MCF 10A (cell line): ENCODE data around the gene NAT8. TPM values are rescaled to one million over a fixed set of nuclear protein-coding genes. Genes with fewer than 3 reads are reported as not detected.

Experiments
- BruUV-seq: library from RNA; stranded (reverse); fragments of 400-500 nt; replicated peaks from 2 replicates; lab custom pipeline; 2021; lab: Mats Ljungman, UMichigan
- CTCF ChIA-PET: fragments of 300-600 bp; sonication (Branson Sonifier 250); formaldehyde crosslinking; extraction: SDS; loops from one replicate; lab custom pipeline; 2021; ENCODE audit warnings: antibody characterized with exemption, inconsistent platforms; lab: Yijun Ruan, JAX
- POLR2A ChIA-PET: fragments of 300-600, 350-650 bp; sonication (Branson Sonifier 250); formaldehyde crosslinking; extraction: SDS; loops from one replicate; lab custom pipeline; 2020; ENCODE audit warnings: antibody characterized with exemption, inconsistent platforms; lab: Yijun Ruan, JAX
- DNase-seq: peaks from one replicate; pipeline ENCODE4 v3.0.0-alpha.2; 2018; ENCODE audit not compliant: unreplicated experiment
- H3K27ac Mint-ChIP-seq: one replicate; pipeline ENCODE4 v1.8.0; 2022; ENCODE audit warnings: mild to moderate bottlenecking, low read depth, mixed read lengths; ENCODE audit not compliant: unreplicated experiment
- H3K27me3 Mint-ChIP-seq: one replicate; pipeline ENCODE4 v1.8.0; 2022; ENCODE audit warnings: mixed read lengths; ENCODE audit not compliant: insufficient read depth, unreplicated experiment
- H3K36me3 Mint-ChIP-seq: one replicate; pipeline ENCODE4 v1.8.0; 2022; ENCODE audit warnings: mild to moderate bottlenecking, moderate library complexity, mixed read lengths; ENCODE audit not compliant: insufficient read depth, unreplicated experiment
- H3K4me1 Mint-ChIP-seq: one replicate; pipeline ENCODE4 v1.8.0; 2022; ENCODE audit warnings: mixed read lengths; ENCODE audit not compliant: insufficient read depth, unreplicated experiment
- H3K4me3 Mint-ChIP-seq: one replicate; pipeline ENCODE4 v1.8.0; 2022; ENCODE audit warnings: mild to moderate bottlenecking, moderate library complexity, mixed read lengths; ENCODE audit not compliant: unreplicated experiment
- H3K9me3 Mint-ChIP-seq: one replicate; pipeline ENCODE4 v1.8.0; 2022; ENCODE audit warnings: mixed read lengths; ENCODE audit not compliant: unreplicated experiment
- intact Hi-C: fragments of 100-400 bp; cut with micrococcal nuclease; formaldehyde crosslinking; loops from 2 replicates; pipeline ENCODE4 v1.14.1; 2022
- total RNA-seq: library from RNA; stranded (reverse); gene quantifications from 2 replicates; pipeline ENCODE4 v1.2.3, GENCODE V29; 2022
- TF ChIP-seq, protein P1 (sequence below): fragments of 200-600 bp; IDR thresholded peaks from one replicate; pipeline ENCODE4 v1.8.0; 2022; ENCODE audit warnings: antibody characterized with exemption, mild to moderate bottlenecking; ENCODE audit not compliant: unreplicated experiment

NAT8 gene
- total RNA-seq, 1 experiment from 2014 or later: not detected

DNA sequence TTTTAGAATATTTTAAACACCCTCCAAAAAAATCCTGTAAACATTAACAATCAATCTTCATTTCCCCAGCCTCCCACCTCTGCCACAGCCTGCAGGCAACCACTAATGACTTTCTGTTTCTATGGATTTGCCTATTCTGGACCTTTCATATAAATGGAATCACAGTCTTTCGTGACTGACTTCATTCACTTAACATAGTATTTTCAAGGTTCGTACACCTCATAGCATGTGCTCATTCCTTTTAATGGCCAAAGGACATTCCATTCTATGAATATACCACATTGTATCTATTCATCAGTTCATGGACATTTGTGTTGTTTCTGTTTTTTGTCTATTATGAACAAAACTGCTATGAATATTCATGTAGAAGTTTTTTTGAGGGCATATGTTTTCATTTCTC lies 48.5 kb downstream of the NAT8 start:
- BruUV-seq: no TSS peak
- DNase-seq: no peak
- H3K36me3 Mint-ChIP-seq: no peaks in the 10 kb centered on the region
- no peaks in the 10 kb centered on the region for H3K9me3 Mint-ChIP-seq
- ChIA-PET POLR2A (no interaction called here), CTCF (no interaction called here)
- no peaks in the 10 kb centered on the region for H3K4me1 Mint-ChIP-seq
- no peak overlapping the region for H3K27ac Mint-ChIP-seq
- intact Hi-C loops: no loop called here
- H3K27me3 Mint-ChIP-seq: no peaks in the 10 kb centered on the region
- TF ChIP-seq, protein P1, sequence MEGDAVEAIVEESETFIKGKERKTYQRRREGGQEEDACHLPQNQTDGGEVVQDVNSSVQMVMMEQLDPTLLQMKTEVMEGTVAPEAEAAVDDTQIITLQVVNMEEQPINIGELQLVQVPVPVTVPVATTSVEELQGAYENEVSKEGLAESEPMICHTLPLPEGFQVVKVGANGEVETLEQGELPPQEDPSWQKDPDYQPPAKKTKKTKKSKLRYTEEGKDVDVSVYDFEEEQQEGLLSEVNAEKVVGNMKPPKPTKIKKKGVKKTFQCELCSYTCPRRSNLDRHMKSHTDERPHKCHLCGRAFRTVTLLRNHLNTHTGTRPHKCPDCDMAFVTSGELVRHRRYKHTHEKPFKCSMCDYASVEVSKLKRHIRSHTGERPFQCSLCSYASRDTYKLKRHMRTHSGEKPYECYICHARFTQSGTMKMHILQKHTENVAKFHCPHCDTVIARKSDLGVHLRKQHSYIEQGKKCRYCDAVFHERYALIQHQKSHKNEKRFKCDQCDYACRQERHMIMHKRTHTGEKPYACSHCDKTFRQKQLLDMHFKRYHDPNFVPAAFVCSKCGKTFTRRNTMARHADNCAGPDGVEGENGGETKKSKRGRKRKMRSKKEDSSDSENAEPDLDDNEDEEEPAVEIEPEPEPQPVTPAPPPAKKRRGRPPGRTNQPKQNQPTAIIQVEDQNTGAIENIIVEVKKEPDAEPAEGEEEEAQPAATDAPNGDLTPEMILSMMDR: no peak
- no peak overlapping the region for H3K4me3 Mint-ChIP-seq

Other genes starting within 250 kb of the NAT8 start
- gene TPRKB, start 94.9 kb upstream of the NAT8 start, total RNA-seq: 40.4 and 51.0 TPM in 2 replicates
- gene DUSP11, start 137.7 kb upstream of the NAT8 start, total RNA-seq: 45.0 and 46.3 TPM in 2 replicates
- not detected in 2 replicates for gene C2orf78, start 141.8 kb upstream of the NAT8 start, total RNA-seq
- 64.9 and 66.3 TPM in 2 replicates for gene STAMBP, start 186.5 kb upstream of the NAT8 start, total RNA-seq